Measurements from ENCODE around the gene BBS1.

Gene BBS1

GRCh38 chr11:66475349-66476172, 34.9 kb upstream of the BBS1 start:
- Histone ChIP-seq H4K8ac (ENCODE audit: low read depth, low read length) (no peak overlapping the region), H3K36me3 (ENCODE audit: control insufficient read depth in 1 of 2, insufficient read depth in 2 of 2, low read length in 2 of 2) (peaks cover 12 to 20% of the 10 kb centered on the region in 2 experiments), H3K9me3 (ENCODE audit: insufficient read depth, low read depth, low read length) (no peaks in the 10 kb centered on the region), H3K23ac (ENCODE audit: low read length) (no peak overlapping the region), H3K9ac (ENCODE audit: low read length) (no peak overlapping the region), H3K4me1 (ENCODE audit: control insufficient read depth in 1 of 2, insufficient read depth in 2 of 2, low read length in 2 of 2) (peaks cover 4 to 9% of the 10 kb centered on the region in 2 experiments), H4K12ac (ENCODE audit: low read depth, low read length) (no peak overlapping the region), H2BK5ac (ENCODE audit: low read depth, low read length, poor library complexity) (no peak overlapping the region), H2BK12ac (ENCODE audit: low read length) (no peak overlapping the region), H3K27me3 (ENCODE audit: insufficient read depth, low read length) (no peaks in the 10 kb centered on the region), H3K4ac (ENCODE audit: low read depth, low read length) (no peak overlapping the region), H4K91ac (ENCODE audit: low read depth, low read length) (no peak overlapping the region), H2AFZ (ENCODE audit: insufficient read depth, low read length, poor library complexity) (no peak overlapping the region), H3K14ac (ENCODE audit: low read length) (no peak overlapping the region), H3K4me2 (ENCODE audit: low read length) (no peak overlapping the region), H3K79me2 (ENCODE audit: control insufficient read depth, insufficient read depth, low read length, poor library complexity) (peaks cover 9% of the 10 kb centered on the region), H3K4me3 (ENCODE audit: low read depth, low read length) (no peak overlapping the region), H2BK120ac (ENCODE audit: insufficient read depth, low read length, poor library complexity) (no peak overlapping the region), H3K18ac (ENCODE audit: low read length) (no peak overlapping the region), H2AK5ac (ENCODE audit: low read length) (no peak overlapping the region), H3K79me1 (ENCODE audit: low read length) (peaks cover 12% of the 10 kb centered on the region), H3K27ac (ENCODE audit: low read depth, low read length) (no peak overlapping the region)
- no CpG with 5 or more reads among the region's 44 CpGs for WGBS (ENCODE audit: extremely low coverage, insufficient coverage, insufficient read length)
- DNase-seq: no peak

- no peak overlapping the region for H3K18ac ChIP-seq (ENCODE audit: low read length)
- no peak overlapping the region for H2BK12ac ChIP-seq (ENCODE audit: low read length)
- no CpG with 5 or more reads among the region's 10 CpGs for WGBS (ENCODE audit: extremely low coverage, insufficient coverage, insufficient read length)
- no peak overlapping the region for H2BK5ac ChIP-seq (ENCODE audit: low read depth, low read length, poor library complexity)
- H3K4me1 ChIP-seq (ENCODE audit: control insufficient read depth in 1 of 2, insufficient read depth in 2 of 2, low read length in 2 of 2): peaks cover 4 to 13% of the 10 kb centered on the region in 2 experiments
- H3K36me3 ChIP-seq (ENCODE audit: control insufficient read depth in 1 of 2, insufficient read depth in 2 of 2, low read length in 2 of 2): peaks cover 12 to 20% of the 10 kb centered on the region in 2 experiments
- H4K91ac ChIP-seq (ENCODE audit: low read depth, low read length): no peak overlapping the region
- no peak overlapping the region for H3K27ac ChIP-seq (ENCODE audit: low read depth, low read length)
- H3K79me1 ChIP-seq (ENCODE audit: low read length): peaks cover 14% of the 10 kb centered on the region
- H3K4me2 ChIP-seq (ENCODE audit: low read length): no peak overlapping the region
- no peak overlapping the region for H4K12ac ChIP-seq (ENCODE audit: low read depth, low read length)
- H2BK120ac ChIP-seq (ENCODE audit: insufficient read depth, low read length, poor library complexity): no peak overlapping the region
- H3K4me3 ChIP-seq (ENCODE audit: low read depth, low read length): no peak overlapping the region
- no peak for DNase-seq
- no peak overlapping the region for H3K4ac ChIP-seq (ENCODE audit: low read depth, low read length)
- no peaks in the 10 kb centered on the region for H3K9me3 ChIP-seq (ENCODE audit: insufficient read depth, low read depth, low read length)
- no peaks in the 10 kb centered on the region for H3K27me3 ChIP-seq (ENCODE audit: insufficient read depth, low read length)
- no peak overlapping the region for H2AFZ ChIP-seq (ENCODE audit: insufficient read depth, low read length, poor library complexity)
- no peak overlapping the region for H3K14ac ChIP-seq (ENCODE audit: low read length)
- H3K79me2 ChIP-seq (ENCODE audit: control insufficient read depth, insufficient read depth, low read length, poor library complexity): peaks cover 9% of the 10 kb centered on the region
- H3K9ac ChIP-seq (ENCODE audit: low read length): no peak overlapping the region
- no peak overlapping the region for H2AK5ac ChIP-seq (ENCODE audit: low read length)
- no peak overlapping the region for H3K23ac ChIP-seq (ENCODE audit: low read length)
- H4K8ac ChIP-seq (ENCODE audit: low read depth, low read length): no peak overlapping the region
These were observed 34.1 kb upstream of the BBS1 start for GRCh38 chr11:66476173-66476840.

GRCh38 chr11:66476841-66477251, 33.6 kb upstream of the BBS1 start:
- Histone ChIP-seq H3K79me2 (ENCODE audit: control insufficient read depth, insufficient read depth, low read length, poor library complexity) (peaks cover 9% of the 10 kb centered on the region), H3K36me3 (ENCODE audit: control insufficient read depth in 1 of 2, insufficient read depth in 2 of 2, low read length in 2 of 2) (peaks cover 12 to 20% of the 10 kb centered on the region in 2 experiments), H2AFZ (ENCODE audit: insufficient read depth, low read length, poor library complexity) (no peak overlapping the region), H4K8ac (ENCODE audit: low read depth, low read length) (no peak overlapping the region), H3K4ac (ENCODE audit: low read depth, low read length) (no peak overlapping the region), H4K91ac (ENCODE audit: low read depth, low read length) (no peak overlapping the region), H3K23ac (ENCODE audit: low read length) (no peak overlapping the region), H3K4me2 (ENCODE audit: low read length) (no peak overlapping the region), H3K14ac (ENCODE audit: low read length) (no peak overlapping the region), H3K79me1 (ENCODE audit: low read length) (peaks cover 14% of the 10 kb centered on the region), H2BK12ac (ENCODE audit: low read length) (no peak overlapping the region), H3K27ac (ENCODE audit: low read depth, low read length) (no peak overlapping the region), H3K4me3 (ENCODE audit: low read depth, low read length) (no peak overlapping the region), H4K12ac (ENCODE audit: low read depth, low read length) (no peak overlapping the region), H3K4me1 (ENCODE audit: control insufficient read depth in 1 of 2, insufficient read depth in 2 of 2, low read length in 2 of 2) (peaks cover 4 to 13% of the 10 kb centered on the region in 2 experiments), H3K9me3 (ENCODE audit: insufficient read depth, low read depth, low read length) (no peaks in the 10 kb centered on the region), H2AK5ac (ENCODE audit: low read length) (no peak overlapping the region), H3K18ac (ENCODE audit: low read length) (no peak overlapping the region), H2BK120ac (ENCODE audit: insufficient read depth, low read length, poor library complexity) (no peak overlapping the region), H3K9ac (ENCODE audit: low read length) (no peak overlapping the region), H2BK5ac (ENCODE audit: low read depth, low read length, poor library complexity) (no peak overlapping the region), H3K27me3 (ENCODE audit: insufficient read depth, low read length) (no peaks in the 10 kb centered on the region)
- DNase-seq: no peak
- WGBS (ENCODE audit: extremely low coverage, insufficient coverage, insufficient read length): no CpG with 5 or more reads among the region's 9 CpGs

- no peaks in the 10 kb centered on the region for H3K9me3 ChIP-seq (ENCODE audit: insufficient read depth, low read depth, low read length)
- no peak overlapping the region for H3K18ac ChIP-seq (ENCODE audit: low read length)
- H3K36me3 ChIP-seq (ENCODE audit: control insufficient read depth in 1 of 2, insufficient read depth in 2 of 2, low read length in 2 of 2): peaks cover 11 to 23% of the 10 kb centered on the region in 2 experiments
- H4K12ac ChIP-seq (ENCODE audit: low read depth, low read length): no peak overlapping the region
- no peak overlapping the region for H3K9ac ChIP-seq (ENCODE audit: low read length)
- no peaks in the 10 kb centered on the region for H3K27me3 ChIP-seq (ENCODE audit: insufficient read depth, low read length)
- no CpG with 5 or more reads among the region's 11 CpGs for WGBS (ENCODE audit: extremely low coverage, insufficient coverage, insufficient read length)
- H3K27ac ChIP-seq (ENCODE audit: low read depth, low read length): no peak overlapping the region
- peaks cover 14% of the 10 kb centered on the region for H3K79me1 ChIP-seq (ENCODE audit: low read length)
- no peak overlapping the region for H3K4me3 ChIP-seq (ENCODE audit: low read depth, low read length)
- DNase-seq: no peak
- H4K8ac ChIP-seq (ENCODE audit: low read depth, low read length): no peak overlapping the region
- no peak overlapping the region for H2BK5ac ChIP-seq (ENCODE audit: low read depth, low read length, poor library complexity)
- no peak overlapping the region for H3K14ac ChIP-seq (ENCODE audit: low read length)
- H2AK5ac ChIP-seq (ENCODE audit: low read length): no peak overlapping the region
- no peak overlapping the region for H3K23ac ChIP-seq (ENCODE audit: low read length)
- no peak overlapping the region for H3K4ac ChIP-seq (ENCODE audit: low read depth, low read length)
- H2BK120ac ChIP-seq (ENCODE audit: insufficient read depth, low read length, poor library complexity): no peak overlapping the region
- no peak overlapping the region for H2BK12ac ChIP-seq (ENCODE audit: low read length)
- no peak overlapping the region for H2AFZ ChIP-seq (ENCODE audit: insufficient read depth, low read length, poor library complexity)
- peaks cover 9% of the 10 kb centered on the region for H3K79me2 ChIP-seq (ENCODE audit: control insufficient read depth, insufficient read depth, low read length, poor library complexity)
- peaks cover 4 to 13% of the 10 kb centered on the region in 2 experiments for H3K4me1 ChIP-seq (ENCODE audit: control insufficient read depth in 1 of 2, insufficient read depth in 2 of 2, low read length in 2 of 2)
- no peak overlapping the region for H3K4me2 ChIP-seq (ENCODE audit: low read length)
- no peak overlapping the region for H4K91ac ChIP-seq (ENCODE audit: low read depth, low read length)
These were observed 32.9 kb upstream of the BBS1 start for GRCh38 chr11:66477263-66478201.
